Body of pancreas (tissue), 4 donors: ENCODE measurements around the gene MRPL49. TPM values are rescaled to one million over a fixed set of nuclear protein-coding genes. Genes with fewer than 3 reads are reported as not detected.

Experiments
- ATAC-seq: fragments of 150-250 bp; one replicate; pipeline ENCODE4 v1.9.1; 2016
- DNase-seq, 4 donors: peaks; one replicate each; pipeline ENCODE4 v3.0.0-alpha.2; 2019
- H3K27ac ChIP-seq, 4 donors: fragments of 200-600 bp; sonication (generic); 1 replicate in 3 of 4; 2 replicates in 1 of 4; pipeline versions ENCODE4 v1.5.1 to v1.6.1; 2016 to 2019; ENCODE audit warnings: mild to moderate bottlenecking in 1 of 4, mixed read lengths in 1 of 4, moderate library complexity in 1 of 4
- H3K27me3 ChIP-seq, 2 donors: fragments of 200-600 bp; sonication (generic); one replicate each; pipeline ENCODE4 v1.6.0; 2016; ENCODE audit warnings: mild to moderate bottlenecking in 1 of 2
- H3K36me3 ChIP-seq, 2 donors: fragments of 200-600 bp; sonication (generic); replicated peaks in 1 of 2; 2 replicates each; pipeline ENCODE4 v1.5.1; 2016; ENCODE audit warnings: low read depth in 2 of 2; ENCODE audit not compliant: insufficient read depth in 1 of 2
- H3K4me1 ChIP-seq: fragments of 200-600 bp; sonication (generic); one replicate; pipeline ENCODE4 v1.6.0; 2016
- H3K4me3 ChIP-seq, 2 donors: fragments of 200-600 bp; sonication (generic); 1 replicate in 1 of 2; 2 replicates in 1 of 2; pipeline ENCODE4 v1.5.1; 2016 to 2019
- H3K9me3 ChIP-seq, 3 donors: fragments of 200-600 bp; sonication (generic); 1 replicate in 2 of 3; 2 replicates in 1 of 3; pipeline ENCODE4 v1.5.1; 2016
- CTCF ChIP-seq, 7 experiments: fragments of 450-650 bp in 4 of 7; fragments of 200-600 bp in 3 of 7; sonication (generic) in 3 of 7; IDR thresholded peaks; one replicate each; pipeline ENCODE4 v1.5.1; 2016 to 2019; ENCODE audit warnings: antibody characterized with exemption in 7 of 7
- POLR2A ChIP-seq, 3 donors: fragments of 450-650 bp; IDR thresholded peaks; one replicate each; pipeline ENCODE4 v1.6.1; 2016; ENCODE audit warnings: antibody characterized with exemption in 3 of 3, mild to moderate bottlenecking in 2 of 3
- WGBS, 2 donors: methylation state at CpG; one replicate each; pipeline ENCODE4 v1.1.5; 2017; 5-methylcytosine and 5-hydroxymethylcytosine counted together
- intact Hi-C: fragments of 100-400 bp; cut with DNase I; formaldehyde crosslinking; loops from one replicate; pipeline ENCODE4 v1.15.1; 2023
- total RNA-seq, 2 donors: library from RNA; depleted of rRNA; stranded (reverse); fragments of >200 nt; gene quantifications; one replicate each; pipeline ENCODE4 v1.1.0, GENCODE V29; 2016

The MRPL49 gene
- total RNA-seq, 2 donors from 2014 or later = 34.2 to 35.6 TPM

GRCh38 chr11:65130631-65131416 lies 8.7 kb downstream of the MRPL49 start:
- no peak overlapping the region for H3K27ac ChIP-seq
- H3K4me1 ChIP-seq = peaks cover 38% of the 10 kb centered on the region
- no peak overlapping the region for H3K4me3 ChIP-seq
- ATAC-seq = no peak
- no peaks in the 10 kb centered on the region for H3K9me3 ChIP-seq
- peak in 1 of 4 donors; percentile 15 for DNase-seq
- 58 to 61% methylated on average over 15 of the region's 19 CpGs for whole genome bisulfite sequencing, 2 donors
- peaks cover 30 to 51% of the 10 kb centered on the region in 2 donors for H3K36me3 ChIP-seq
- intact Hi-C loops = loop anchor here (5.0 kb wide), 1 partner anchor 56 kb away; no protein-coding TSS in a partner anchor
- no peaks in the 10 kb centered on the region for H3K27me3 ChIP-seq
- TF ChIP-seq CTCF (IDR thresholded peaks at IDR 0.05) (no peak), POLR2A (IDR thresholded peaks at IDR 0.05) (no peak)

GRCh38 chr11:65131417-65131776 lies 9.3 kb downstream of the MRPL49 start:
- ATAC-seq (no peak), DNase-seq (no peak)
- H3K4me3 ChIP-seq = no peak overlapping the region
- no peak overlapping the region for H3K27ac ChIP-seq
- H3K36me3 ChIP-seq = peaks cover 30 to 50% of the 10 kb centered on the region in 2 donors
- TF ChIP-seq POLR2A (IDR thresholded peaks at IDR 0.05) = no peak
- no peak for TF ChIP-seq CTCF (IDR thresholded peaks at IDR 0.05)
- H3K4me1 ChIP-seq = peaks cover 43% of the 10 kb centered on the region
- H3K9me3 ChIP-seq = no peaks in the 10 kb centered on the region
- WGBS, 2 donors = 64% methylated on average over 3 of the region's 3 CpGs; no CpG with 5 or more reads in 1 of the 2 donors
- intact Hi-C loops = loop anchor here (5.0 kb wide), 1 partner anchor 56 kb away; no protein-coding TSS in a partner anchor
- H3K27me3 ChIP-seq = no peaks in the 10 kb centered on the region

GRCh38 chr11:65131895-65132237 lies 9.7 kb downstream of the MRPL49 start:
- Histone ChIP-seq H3K9me3 (no peaks in the 10 kb centered on the region), H3K4me3 (no peak overlapping the region), H3K27me3 (no peaks in the 10 kb centered on the region), H3K36me3 (peaks cover 30 to 46% of the 10 kb centered on the region in 2 donors), H3K27ac (peak overlapping the region in 1 of 4 donors; percentile 98), H3K4me1 (peaks cover 48% of the 10 kb centered on the region)
- WGBS, 2 donors = 28 to 58% methylated on average over 6 of the region's 6 CpGs
- TF ChIP-seq CTCF (IDR thresholded peaks at IDR 0.05) (no peak), POLR2A (IDR thresholded peaks at IDR 0.05) (no peak)
- DNase-seq (peak in 1 of 4 donors; percentile 14), ATAC-seq (no peak)
- intact Hi-C loops = loop anchor here (5.0 kb wide), 1 partner anchor 55 kb away; no protein-coding TSS in a partner anchor

GRCh38 chr11:65132238-65132987 lies 10.3 kb downstream of the MRPL49 start:
- ATAC-seq = no peak

More at GRCh38 chr11:65132238-65132987, 10.3 kb downstream of the MRPL49 start:
- no peaks in the 10 kb centered on the region for H3K27me3 ChIP-seq
- TF ChIP-seq POLR2A (IDR thresholded peaks at IDR 0.05) (no peak), CTCF (IDR thresholded peaks at IDR 0.05) (no peak)
- H3K36me3 ChIP-seq = peaks cover 30 to 41% of the 10 kb centered on the region in 2 donors
- intact Hi-C loops = loop anchor here (5.0 kb wide), 1 partner anchor 55 kb away; no protein-coding TSS in a partner anchor
- peak in 1 of 4 donors; percentile 11 for DNase-seq
- H3K4me3 ChIP-seq = no peak overlapping the region
- WGBS, 2 donors = 28 to 36% methylated on average over 9 to 10 of the region's 10 CpGs
- H3K9me3 ChIP-seq = no peaks in the 10 kb centered on the region
- H3K4me1 ChIP-seq = peaks cover 49% of the 10 kb centered on the region
- H3K27ac ChIP-seq = peak overlapping the region in 3 of 4 donors; percentile 98 to 100 (median 99)
